HG03039 (cell line): ENCODE data around the gene ID3.
"Not testable (repeated sequence)": the region's sequence is repeated elsewhere in the genome, so short reads cannot be mapped to it uniquely, and the experiment has no call there.

Experiments
- ATAC-seq: cut with Tn5 transposase; IDR thresholded peaks from one replicate; pipeline ENCODE4 v1.9.1; 2021; ENCODE audit warnings: mild to moderate bottlenecking, moderate library complexity; ENCODE audit not compliant: unreplicated experiment

ID3 gene

DNA sequence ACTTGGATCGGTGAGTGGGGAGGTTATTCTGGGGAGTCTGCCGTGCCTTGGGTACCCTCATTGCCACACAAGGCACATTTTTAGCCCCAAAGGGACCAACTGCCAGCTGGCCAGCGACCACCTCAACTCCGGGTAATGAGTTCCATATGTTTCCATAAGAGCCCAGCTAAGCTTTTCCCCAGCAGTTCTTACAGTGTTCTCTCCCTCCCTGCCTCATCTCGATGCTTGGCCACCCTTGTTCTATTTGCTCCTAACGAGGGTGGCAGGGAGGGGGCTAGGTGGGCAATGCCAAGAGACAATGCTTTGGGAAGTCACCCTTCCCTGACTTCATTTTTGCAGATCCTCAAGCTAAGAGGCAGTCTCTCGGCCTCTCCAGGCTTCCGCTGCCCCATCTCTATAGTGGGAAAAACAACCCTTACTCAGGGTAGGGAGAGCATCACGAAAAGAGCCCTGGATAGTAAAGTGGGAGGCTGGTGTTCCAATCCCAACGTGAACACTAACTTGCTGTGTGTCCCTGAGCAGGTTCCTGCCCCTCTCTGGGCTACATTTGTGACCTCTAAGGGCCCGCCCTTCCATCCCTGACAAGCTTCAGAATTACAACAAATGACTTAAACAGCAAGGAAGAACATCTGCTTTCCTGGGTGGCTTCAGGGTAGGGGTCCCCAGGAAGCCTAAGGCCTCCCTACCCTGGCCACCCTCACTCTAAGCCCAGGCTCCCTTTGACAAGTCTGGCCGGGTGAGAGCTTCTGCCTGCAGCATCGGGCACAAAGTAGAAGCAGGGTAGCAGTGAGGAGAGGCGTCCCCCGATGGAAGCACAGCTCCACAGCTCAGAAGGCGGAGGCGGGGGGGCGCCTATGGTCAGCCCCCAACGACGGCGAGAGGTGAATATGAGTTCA lies 5.8 kb downstream of the ID3 start:
- ATAC-seq = no peak

DNA sequence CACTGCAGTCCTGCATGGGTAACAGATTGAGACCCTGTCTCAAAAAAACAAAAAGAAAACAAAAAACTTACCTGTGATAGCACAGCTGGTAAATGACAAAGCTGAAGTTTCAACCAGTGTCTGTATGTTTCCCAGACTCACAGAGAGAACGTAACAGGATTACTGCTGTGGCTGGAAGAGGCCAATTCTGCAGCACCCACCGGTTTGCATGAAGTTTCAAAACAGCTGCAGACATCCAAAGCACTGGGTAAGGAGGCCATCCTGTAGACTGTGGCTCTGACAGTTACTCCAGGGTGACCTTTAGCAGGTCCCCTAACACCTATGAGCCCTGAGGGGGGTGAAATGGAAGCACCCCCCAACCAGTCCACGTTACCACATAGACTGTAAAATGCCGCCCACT lies 7.5 kb downstream of the ID3 start:
- no peak for ATAC-seq

DNA sequence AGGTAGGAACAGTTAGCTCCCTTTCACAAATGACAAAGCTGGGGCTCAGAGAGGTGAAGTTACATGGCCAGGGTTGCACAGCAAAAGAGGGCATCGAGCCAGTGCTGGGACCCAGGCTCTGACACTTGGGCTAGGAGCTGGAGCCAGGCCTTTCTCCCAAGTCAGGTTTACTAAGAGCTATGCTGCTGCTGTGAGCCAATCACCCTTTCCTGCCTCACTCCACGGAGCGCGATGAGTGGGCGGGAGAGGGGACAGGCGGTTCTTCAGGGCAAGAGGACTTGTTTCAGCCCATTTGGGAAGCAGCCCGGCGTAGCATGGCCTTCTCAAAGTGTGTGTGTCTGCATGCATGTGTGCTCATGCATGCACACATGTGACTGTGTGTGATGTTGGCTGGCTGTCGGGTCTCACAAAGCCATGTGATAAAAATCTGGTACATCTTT lies 10.6 kb downstream of the ID3 start:
- ATAC-seq = no peak

DNA sequence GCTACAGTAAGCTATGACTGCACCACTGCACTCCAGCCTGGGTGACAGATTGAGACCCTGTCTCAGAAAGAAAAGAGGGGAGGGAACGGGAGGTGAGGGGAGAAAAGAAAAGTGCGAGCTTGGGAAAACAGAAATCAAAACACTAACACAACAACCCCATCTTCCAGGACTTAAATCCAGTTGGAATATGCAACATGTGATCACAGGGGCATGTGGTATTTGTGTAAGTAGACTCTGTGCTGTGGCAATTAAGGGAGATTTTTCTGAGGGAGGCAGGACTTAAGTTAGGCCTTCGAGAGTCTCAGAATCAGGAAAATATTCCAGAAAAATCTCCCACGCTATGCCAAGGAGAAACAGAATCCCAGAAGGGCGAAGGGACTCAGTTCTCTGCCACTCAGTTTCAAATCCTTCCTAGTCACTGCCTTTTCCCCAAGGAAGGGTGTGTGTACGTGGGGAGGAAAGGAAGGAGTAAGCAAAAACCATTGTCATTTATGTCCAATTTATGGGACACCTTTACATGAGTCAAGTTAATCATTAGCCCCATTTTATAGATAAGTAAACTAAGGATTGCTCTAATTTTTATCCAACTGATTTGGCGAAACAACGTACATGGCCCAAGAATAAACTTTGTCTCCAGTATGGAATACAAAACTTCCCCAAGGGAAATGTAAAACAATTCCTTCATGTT lies 12.3 kb downstream of the ID3 start:
- no peak for ATAC-seq

DNA sequence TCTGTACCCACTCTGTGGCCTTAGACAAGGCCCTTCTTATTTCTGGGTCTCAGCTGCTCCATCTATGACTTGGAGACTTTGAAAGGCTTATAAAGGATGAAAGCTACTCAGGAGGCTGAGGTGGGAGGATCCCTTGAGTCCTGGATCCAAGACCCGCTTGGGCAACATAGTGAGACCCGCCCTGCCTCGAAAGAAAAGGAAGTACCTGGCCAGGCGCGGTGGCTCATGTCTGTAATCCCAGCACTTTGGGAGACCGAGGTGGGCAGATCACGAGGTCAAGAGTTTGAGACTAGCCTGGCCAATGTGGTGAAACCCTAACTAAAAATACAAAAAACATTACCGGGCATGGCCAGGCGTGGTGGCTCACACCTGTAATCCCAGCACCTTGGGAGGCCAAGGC lies 13.4 kb downstream of the ID3 start:
- ATAC-seq = no peak

DNA sequence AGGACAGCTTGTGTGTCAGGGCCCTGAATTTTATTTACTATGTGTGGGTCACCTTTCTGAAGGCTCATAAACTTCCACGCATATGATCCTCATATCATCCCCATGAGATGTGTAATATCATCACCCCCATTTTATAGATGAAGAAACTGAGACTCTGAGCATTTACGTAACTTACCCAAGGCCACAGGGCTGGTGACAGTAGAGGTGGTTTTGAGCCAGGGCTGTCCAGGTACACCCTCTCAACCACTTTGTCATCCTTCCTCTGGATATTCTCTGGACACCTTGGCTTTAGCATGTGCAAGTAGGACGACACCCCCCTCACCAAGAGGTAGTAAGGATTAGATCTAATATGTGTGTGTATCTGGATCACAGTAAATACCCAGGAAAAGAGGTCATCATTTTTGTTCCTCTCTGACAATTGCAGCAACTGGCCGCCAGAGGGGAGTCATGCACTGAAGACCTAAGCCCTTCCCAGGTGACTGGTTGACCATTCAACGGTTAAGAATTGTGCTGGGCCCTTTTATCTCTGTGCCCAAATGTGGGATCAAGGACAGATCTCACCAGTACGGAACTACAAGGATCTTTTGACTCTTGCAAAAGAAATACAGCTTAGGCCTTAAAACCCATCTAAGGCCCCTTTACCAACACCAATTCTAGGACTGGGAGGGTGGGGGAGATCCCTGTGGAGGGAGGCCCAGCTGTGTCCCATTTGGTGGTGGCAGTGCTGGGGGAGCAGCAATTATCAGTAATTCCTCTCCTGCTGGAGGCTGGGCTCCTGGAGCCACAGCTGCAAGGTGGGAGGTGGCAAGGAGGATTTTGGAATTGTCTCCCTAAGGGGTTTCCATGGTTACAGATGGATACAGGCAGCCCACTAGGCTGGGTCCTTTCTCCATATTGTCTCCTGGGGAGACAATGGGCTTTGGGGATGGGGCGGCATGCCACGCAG lies 14.6 kb downstream of the ID3 start:
- no peak for ATAC-seq

DNA sequence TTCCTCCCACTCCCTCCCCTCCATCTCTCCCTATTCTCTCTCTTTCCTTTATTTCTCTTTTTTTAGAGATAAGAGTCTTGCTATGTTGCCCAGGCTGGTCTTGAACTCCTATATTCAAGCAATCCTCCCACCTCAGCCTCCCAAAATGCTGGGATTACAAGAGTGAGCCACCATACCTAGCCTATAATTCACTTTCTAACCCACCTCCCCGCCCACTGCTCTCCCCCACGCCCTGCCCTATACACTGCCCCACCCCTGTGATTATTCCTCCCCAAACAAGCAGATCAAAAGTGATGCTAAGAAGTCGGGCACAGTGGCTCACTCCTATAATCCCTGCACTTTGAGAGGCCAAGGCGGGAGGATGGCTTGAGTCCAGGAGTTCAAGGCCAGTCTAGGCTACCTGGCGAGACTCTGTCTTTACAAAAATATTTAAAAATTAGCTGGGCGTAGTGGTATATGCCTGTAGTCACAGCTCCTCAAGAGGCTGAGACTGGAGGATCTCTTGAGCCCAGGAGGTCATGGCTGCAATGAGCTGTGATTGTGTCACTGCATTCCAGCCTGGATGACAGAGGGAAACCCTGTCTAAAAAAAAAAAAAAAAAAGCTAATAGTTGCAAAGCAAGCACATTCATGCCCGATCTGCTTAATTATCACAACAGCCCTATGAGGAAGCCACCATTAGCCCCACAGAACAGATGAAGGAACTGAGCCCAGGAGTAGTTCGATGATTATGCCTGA lies 15.4 kb downstream of the ID3 start:
- ATAC-seq = no peak

DNA sequence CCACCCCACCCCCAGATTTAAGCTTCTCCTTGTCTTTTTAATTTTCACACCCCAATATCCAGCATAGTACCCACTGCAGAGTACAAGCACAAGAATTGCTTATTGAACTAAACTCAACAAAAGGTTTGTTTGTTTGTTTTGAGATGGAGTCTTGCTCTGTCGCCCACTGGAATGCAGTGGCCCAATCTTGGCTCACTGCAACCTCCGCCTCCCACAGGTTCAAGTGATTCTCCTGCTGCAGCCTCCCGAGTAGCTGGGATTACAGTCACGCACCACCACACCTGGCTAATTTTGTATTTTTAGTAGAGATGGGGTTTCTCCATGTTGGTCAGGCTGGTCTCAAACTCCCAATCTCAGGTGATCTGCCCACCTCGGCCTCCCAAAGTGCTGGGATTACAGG lies 16.4 kb downstream of the ID3 start:
- not testable (repeated sequence) for ATAC-seq

DNA sequence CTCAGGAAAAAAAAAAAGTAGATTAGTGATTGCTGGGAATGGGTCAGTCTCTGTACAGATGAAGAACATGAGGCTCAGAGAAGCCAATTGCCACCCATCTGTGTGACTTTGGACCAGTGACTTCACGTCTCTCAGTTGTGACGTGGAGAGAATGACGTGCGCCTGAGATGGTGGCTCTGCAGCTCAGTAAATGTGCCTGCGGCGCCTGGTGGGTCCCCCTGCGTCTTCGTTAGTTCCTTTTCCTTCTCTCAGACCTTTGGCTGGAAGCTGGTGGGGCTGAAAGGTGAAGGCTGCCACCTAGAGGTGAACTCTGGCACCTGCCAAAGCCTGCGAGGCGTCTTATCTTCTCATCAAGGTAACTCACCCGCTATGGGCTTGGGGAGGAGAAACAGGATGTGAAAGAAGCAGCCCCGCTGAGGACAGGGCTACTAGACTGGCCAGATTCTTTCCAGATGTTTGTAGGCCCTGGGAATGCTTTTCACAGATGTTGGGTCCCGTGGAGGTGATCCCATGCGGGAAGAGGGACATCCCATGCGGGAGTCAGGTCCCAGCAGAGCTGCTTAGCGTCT lies 19.5 kb downstream of the ID3 start:
- peak; percentile 57 for ATAC-seq

DNA sequence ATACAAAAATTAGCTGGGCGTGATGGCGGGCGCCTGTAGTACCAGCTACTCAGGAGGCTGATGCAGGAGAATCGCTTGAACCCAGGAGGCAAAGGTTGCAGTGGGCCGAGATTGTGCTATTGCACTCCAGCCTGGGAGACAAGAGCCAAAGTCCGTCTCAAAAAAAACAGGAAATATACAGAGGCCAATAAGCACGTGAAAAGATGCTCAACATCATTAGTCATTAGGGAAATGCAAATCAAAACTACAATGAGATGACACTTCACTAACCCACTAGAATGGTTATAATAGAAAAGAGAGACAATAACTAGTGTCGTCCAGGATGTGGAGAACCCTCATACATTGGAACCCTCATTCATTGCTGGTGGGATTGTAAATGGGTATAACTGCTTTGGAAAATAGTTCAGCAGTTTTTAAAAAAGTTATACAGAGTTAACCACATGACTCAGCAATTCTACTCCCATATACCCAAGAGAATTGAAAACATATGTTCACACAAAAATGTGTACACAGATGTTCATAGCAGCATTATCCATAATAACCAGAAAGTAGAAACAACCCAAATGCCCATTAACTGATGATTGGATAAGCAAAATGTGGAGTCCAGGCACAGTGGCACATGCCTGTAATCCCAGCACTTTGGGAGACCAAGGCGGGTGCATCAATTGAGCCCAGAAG lies 21.9 kb downstream of the ID3 start:
- no peak for ATAC-seq

DNA sequence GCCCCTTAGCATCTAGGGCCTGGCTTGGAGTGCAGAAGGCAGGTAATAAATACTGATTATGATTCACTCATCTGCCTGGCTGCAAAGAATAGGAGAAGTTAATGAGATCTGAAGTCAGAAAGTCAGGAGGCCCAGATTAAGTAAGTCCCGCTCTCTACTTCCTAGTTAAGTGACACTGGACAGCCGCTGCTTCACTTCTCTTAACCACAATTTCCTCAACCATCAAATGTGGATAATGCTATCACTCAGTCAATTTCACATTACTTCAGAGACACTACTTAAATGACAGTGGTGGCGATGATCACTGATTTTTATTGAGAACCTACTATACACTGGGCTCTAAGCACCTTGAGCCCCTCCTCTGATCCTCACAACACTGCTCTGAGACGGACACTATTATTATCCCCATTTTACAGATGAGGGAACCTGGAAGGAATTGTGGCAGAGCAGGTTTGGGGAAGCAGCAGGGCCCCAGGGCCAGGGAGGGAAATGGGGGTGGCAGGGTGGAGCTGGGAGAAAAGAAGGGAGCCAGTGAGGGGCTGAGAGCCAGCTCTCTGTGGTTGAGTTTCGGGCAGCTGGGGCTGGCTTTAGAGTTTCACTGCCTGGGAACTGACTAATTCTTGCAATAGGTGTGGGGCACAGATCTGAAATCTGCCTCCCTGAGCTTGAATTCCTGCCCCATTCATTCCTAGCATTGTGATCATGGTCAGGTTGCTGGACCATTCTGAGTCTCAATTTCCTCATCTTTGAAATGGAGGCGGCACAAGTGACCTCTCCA lies 25.9 kb downstream of the ID3 start:
- no peak for ATAC-seq

DNA sequence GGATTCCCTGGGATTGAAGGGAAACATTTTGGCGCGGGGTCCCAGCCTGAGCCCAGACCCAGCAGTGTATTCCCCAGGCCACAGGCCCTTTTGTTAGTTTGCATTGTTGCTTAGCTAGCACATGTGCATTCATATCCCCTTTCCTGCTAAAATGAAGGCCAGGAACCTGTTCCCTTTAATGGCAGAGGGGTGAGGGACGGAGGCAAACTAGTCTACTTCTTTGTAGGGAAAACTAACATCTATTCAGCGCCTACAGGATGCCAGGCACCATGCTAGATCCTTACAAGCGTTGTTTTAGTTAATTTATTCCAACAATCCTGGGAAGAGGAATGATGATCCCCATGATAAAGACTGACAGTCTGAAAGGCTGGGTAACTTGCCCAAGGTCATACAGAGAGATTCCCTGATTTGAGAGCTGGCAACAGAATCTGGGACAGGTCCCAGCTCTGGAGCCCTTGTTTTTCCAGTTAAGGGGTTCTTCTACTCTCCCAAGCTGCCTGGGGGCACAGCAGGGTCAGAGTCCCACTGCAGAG lies 27.7 kb downstream of the ID3 start:
- no peak for ATAC-seq

DNA sequence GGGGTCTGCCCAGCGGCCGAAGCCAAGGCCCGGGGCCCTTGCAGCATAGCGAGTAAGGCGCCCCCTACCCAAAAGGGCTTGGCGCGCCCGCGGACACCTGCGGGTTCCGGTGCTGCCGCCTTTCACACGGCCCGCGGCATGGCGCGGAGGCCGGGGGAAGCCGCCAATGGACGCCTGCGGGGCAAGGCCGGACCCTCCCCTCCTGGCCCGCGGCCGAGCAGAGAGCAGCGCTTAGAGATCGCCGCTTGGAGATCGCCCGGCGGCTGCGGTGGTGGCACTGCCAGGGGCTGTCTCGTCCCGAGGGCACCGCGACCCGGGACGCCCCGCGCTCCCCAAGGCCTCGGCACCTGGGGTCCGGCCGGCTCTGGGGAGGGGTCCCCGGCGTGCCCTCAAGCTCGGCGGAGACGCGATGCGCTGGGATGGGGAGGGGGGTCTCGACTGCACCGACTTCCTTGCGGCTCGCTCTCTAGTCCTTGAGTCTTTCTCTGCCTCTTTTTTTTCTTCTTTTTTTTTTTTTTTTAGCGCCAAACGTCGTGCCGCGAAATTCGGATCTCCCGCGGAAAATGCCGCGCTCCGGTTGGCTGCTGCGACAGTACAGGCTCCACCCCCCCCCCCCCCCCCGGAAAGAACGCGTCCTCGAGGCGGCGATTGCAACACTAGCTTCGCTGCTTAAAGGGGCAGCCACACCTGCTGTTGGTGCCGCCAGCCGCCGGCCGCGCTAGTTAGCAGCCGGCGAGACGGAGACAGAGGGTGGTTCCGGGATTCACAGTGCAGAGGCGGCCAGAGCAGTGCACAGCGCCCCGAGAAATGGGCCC lies 28.3 kb downstream of the ID3 start, which contains the start of gene E2F2:
TSS of gene E2F2 (minus strand) at position 487 of the 815 bp plus-strand sequence. CDS start at position 47, 440 bp downstream.
- peak; percentile 39 for ATAC-seq

DNA sequence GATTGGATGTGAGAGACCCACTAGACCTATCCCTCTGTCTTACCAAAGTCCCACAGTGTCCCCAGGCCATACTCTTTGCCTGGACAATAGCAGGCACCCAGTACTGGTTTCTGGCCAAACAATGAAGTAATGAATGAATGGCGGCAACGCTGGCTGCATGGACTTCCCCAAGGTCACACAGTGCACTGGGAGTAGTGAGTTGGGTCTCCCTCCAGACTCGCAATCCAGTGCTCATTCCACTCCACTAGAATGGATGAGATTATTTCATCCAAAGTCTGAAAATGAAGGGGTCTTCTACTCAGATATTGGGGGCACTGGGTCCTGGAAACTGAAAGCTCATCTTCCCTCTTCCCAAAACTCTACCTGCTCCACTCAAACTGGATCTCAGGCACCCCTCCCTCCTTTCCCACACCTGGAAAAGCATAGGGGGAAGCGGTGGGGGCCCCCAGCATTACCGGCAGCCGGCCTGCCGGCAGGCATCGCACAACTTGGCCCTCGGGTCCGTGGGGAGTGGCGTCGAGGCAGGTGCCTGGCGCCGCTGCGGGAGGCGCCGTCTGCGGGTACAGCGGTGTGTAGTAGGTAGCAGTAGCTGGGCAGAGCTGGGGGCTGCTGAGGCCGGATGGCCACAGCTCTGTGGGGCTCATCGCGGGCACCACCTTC lies 29.1 kb downstream of the ID3 start:
- no peak for ATAC-seq

DNA sequence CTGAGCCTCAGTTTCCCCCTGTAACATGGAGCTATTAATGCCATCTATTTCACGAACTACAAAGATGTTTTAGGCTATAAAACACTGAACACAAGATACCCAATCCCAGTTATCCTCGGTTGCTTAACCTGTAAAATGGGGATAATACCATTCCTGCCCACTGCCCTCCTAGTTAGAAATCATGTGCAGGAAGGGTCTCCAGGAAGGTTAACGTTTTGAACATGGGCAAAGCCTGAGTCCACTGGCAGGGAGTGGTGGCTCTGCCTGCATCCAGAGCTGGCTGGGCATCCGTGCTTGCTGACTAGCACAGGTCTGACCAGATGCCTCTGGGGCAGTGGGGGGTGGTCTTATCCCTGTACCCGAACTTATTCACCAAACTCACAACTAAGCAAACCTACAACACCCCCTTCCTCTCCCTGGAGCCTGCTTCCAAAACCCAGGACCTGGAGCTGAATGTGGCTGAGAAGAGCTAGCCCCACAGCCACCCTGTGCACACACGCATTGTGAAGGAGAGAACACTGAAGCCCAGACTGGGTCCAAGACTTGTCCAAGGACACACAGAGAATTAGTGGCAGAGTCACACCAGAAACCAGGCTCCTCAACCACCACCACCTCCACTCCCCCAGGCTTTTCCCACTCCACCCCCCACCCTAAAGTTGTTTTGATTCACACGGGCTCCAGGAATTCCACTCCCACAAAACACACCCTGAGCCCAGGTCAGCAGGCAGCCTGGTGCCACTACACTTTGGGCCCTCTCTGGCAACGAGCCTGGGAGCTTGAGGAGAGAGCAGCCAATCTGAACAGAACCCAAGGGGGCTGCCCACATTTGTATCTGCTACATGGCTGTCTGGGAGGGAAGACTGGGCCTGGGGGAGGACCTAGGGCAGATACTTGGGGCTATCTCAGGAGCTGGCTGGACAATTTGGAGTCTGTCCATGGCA lies 29.9 kb downstream of the ID3 start:
- ATAC-seq = no peak
